Hepatocyte (in vitro differentiated cells): Measurements from ENCODE around the gene PTTG1IP.

Experiments
- EZH2 ChIP-seq: fragments of 200-600 bp; sonication (generic); IDR thresholded peaks from 2 replicates; pipeline ENCODE4 v1.6.1; 2016; ENCODE audit warnings: antibody characterized with exemption, mild to moderate bottlenecking, borderline replicate concordance
- EZH2phosphoT487 ChIP-seq: fragments of 200-600 bp; sonication (generic); IDR thresholded peaks from one replicate; pipeline ENCODE4 v1.6.1; 2018; ENCODE audit warnings: antibody characterized with exemption, mild to moderate bottlenecking, low read depth, moderate library complexity; ENCODE audit not compliant: unreplicated experiment, severe bottlenecking
- TF ChIP-seq, protein P1 (sequence below): fragments of 200-600 bp; sonication (generic); IDR thresholded peaks from 2 replicates; pipeline ENCODE4 v1.5.1; 2016; ENCODE audit warnings: antibody characterized with exemption, mild to moderate bottlenecking; ENCODE audit not compliant: poor library complexity

DNA sequence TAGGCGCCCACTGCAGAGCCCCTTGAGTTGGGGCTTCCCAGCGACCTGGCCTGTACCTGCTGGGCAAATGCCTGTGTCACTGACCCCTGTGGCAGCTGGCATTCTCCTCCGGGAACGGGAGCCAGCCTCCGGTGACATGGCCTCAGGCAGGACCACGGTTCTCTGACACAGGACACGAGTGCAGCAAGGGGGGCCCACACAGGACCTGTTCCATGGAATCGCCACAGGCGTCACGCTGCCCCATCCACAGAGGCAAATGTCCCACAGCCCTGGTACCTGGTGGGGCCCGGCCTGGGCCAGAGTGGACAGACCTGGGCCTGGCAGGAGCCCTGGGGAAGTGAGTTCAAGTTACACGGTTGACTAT, 44.6 kb upstream of the PTTG1IP start:
- TF ChIP-seq, protein P1, sequence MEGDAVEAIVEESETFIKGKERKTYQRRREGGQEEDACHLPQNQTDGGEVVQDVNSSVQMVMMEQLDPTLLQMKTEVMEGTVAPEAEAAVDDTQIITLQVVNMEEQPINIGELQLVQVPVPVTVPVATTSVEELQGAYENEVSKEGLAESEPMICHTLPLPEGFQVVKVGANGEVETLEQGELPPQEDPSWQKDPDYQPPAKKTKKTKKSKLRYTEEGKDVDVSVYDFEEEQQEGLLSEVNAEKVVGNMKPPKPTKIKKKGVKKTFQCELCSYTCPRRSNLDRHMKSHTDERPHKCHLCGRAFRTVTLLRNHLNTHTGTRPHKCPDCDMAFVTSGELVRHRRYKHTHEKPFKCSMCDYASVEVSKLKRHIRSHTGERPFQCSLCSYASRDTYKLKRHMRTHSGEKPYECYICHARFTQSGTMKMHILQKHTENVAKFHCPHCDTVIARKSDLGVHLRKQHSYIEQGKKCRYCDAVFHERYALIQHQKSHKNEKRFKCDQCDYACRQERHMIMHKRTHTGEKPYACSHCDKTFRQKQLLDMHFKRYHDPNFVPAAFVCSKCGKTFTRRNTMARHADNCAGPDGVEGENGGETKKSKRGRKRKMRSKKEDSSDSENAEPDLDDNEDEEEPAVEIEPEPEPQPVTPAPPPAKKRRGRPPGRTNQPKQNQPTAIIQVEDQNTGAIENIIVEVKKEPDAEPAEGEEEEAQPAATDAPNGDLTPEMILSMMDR: no peak
- no peak for TF ChIP-seq EZH2
- no peak for TF ChIP-seq EZH2phosphoT487
